T-cell (primary cell): ENCODE measurements around the gene ZNF234. TPM values are rescaled to one million over a fixed set of nuclear protein-coding genes. Genes with fewer than 3 reads are reported as not detected.

Source experiments
- ATAC-seq, 4 experiments: fragments of 200-7000 bp in 3 of 4; fragments of 150-1000 bp in 1 of 4; cut with Tn5 transposase; replicated peaks in 1 of 4; 1 replicate in 3 of 4; 2 replicates in 1 of 4; pipeline ENCODE4 v1.10.0; 2021; ENCODE audit warnings: moderate library complexity in 3 of 4, mild to moderate bottlenecking in 2 of 4, moderate number of reproducible peaks in 1 of 4
- CTCF ChIA-PET, 2 donors: fragments of 300-600 bp; sonication (Branson Sonifier 250); formaldehyde crosslinking; loops; one replicate each; lab custom pipeline; 2022; ENCODE audit warnings: antibody characterized with exemption in 2 of 2; lab: Charles Lee
- POLR2A ChIA-PET, 2 donors: fragments of 300-600 bp; sonication (Branson Sonifier 250); formaldehyde crosslinking; loops; one replicate each; lab custom pipeline; 2022; ENCODE audit warnings: antibody characterized with exemption in 2 of 2; lab: Charles Lee
- DNase-seq, 35 experiments: peaks; one replicate each; pipeline versions ENCODE4 v3.0.0 to v3.0.0-alpha.2; 2013 to 2023
- H3K27ac ChIP-seq: one replicate; pipeline ENCODE4 v1.5.1; 2013; ENCODE audit warnings: low read length
- H3K27me3 ChIP-seq, 2 experiments: replicated peaks in 1 of 2; 1 replicate in 1 of 2; 2 replicates in 1 of 2; pipeline versions ENCODE4 v1.6.1 to v1.7.0; 2013; ENCODE audit warnings: low read length in 1 of 2, mixed read lengths in 1 of 2; ENCODE audit not compliant: control insufficient read depth in 2 of 2, insufficient read depth in 2 of 2; ENCODE audit errors: extremely low read depth in 1 of 2
- H3K36me3 ChIP-seq, 2 donors: 1 replicate in 1 of 2; 2 replicates in 1 of 2; pipeline versions ENCODE4 v1.6.1 to v1.7.0; 2013; ENCODE audit warnings: low read length in 1 of 2; ENCODE audit not compliant: control insufficient read depth in 2 of 2, insufficient read depth in 1 of 2; ENCODE audit errors: extremely low read depth in 1 of 2
- H3K4me1 ChIP-seq, 2 experiments: 1 replicate in 1 of 2; 2 replicates in 1 of 2; pipeline versions ENCODE4 v1.6.1 to v1.7.0; 2013; ENCODE audit warnings: low read length in 2 of 2, mixed read lengths in 1 of 2; ENCODE audit not compliant: insufficient read depth in 2 of 2, control insufficient read depth in 1 of 2; ENCODE audit errors: extremely low read depth in 1 of 2
- H3K4me3 ChIP-seq, 2 donors: 1 replicate in 1 of 2; 2 replicates in 1 of 2; pipeline versions ENCODE4 v1.5.1 to v1.7.0; 2013; ENCODE audit warnings: mild to moderate bottlenecking in 2 of 2, low read length in 1 of 2, moderate library complexity in 1 of 2; ENCODE audit not compliant: control insufficient read depth in 1 of 2; ENCODE audit errors: extremely low read depth in 1 of 2
- H3K9me3 ChIP-seq: 2 replicates; pipeline ENCODE4 v1.7.0; 2013
- H3K27ac Mint-ChIP-seq, 2 donors: one replicate each; pipeline ENCODE4 v1.8.0; 2020 to 2021; ENCODE audit warnings: mild to moderate bottlenecking in 2 of 2, mixed read lengths in 2 of 2
- H3K27me3 Mint-ChIP-seq, 2 donors: one replicate each; pipeline ENCODE4 v1.8.0; 2021 to 2022; ENCODE audit warnings: mixed read lengths in 2 of 2
- H3K36me3 Mint-ChIP-seq: one replicate; pipeline ENCODE4 v1.8.0; 2021; ENCODE audit warnings: mixed read lengths
- H3K4me1 Mint-ChIP-seq, 3 donors: one replicate each; pipeline ENCODE4 v1.8.0; 2020 to 2022; ENCODE audit warnings: mixed read lengths in 3 of 3, mild to moderate bottlenecking in 1 of 3
- H3K4me3 Mint-ChIP-seq, 3 donors: one replicate each; pipeline ENCODE4 v1.8.0; 2020 to 2022; ENCODE audit warnings: mild to moderate bottlenecking in 3 of 3, mixed read lengths in 3 of 3, moderate library complexity in 3 of 3
- H3K9me3 Mint-ChIP-seq, 3 donors: one replicate each; pipeline ENCODE4 v1.8.0; 2020 to 2022; ENCODE audit warnings: mixed read lengths in 3 of 3
- WGBS: methylation state at CpG from one replicate; pipeline ENCODE4 v1.1.5; 2013; ENCODE audit warnings: missing lambda C conversion rate; ENCODE audit not compliant: insufficient coverage; 5-methylcytosine and 5-hydroxymethylcytosine counted together
- total RNA-seq, 35 experiments: library from RNA in 6 of 35; stranded (reverse) in 6 of 35; fragments of 120-200 nt in 1 of 35; gene quantifications; one replicate each; pipeline versions ENCODE4 v1.2.1 to v1.2.4 and lab custom pipeline; 2013 to 2026

ZNF234 gene
- total RNA-seq, 5 donors from 2014 or later (not counting 1 experiment from before 2014, with no cell fraction given): 3.3 to 21.5 (median 18.6) TPM

- peak overlapping the region; percentile 88 to 92 for H3K27ac Mint-ChIP-seq
- Histone ChIP-seq H3K27ac (peak overlapping the region; percentile 59), H3K4me1 (peaks cover 3 to 11% of the 10 kb centered on the region in 2 experiments), H3K36me3 (no peaks in the 10 kb centered on the region), H3K9me3 (peaks cover 4% of the 10 kb centered on the region), H3K27me3 (peaks cover 0 to 7% of the 10 kb centered on the region in 2 experiments), H3K4me3 (peak overlapping the region; percentile 61 to 94)
- DNase-seq: peak; percentile 32 to 86 (median 64)
- peak overlapping the region; percentile 86 to 92 (median 87) for H3K4me3 Mint-ChIP-seq
- peaks cover 8 to 20% (median 18%) of the 10 kb centered on the region in 3 donors for H3K9me3 Mint-ChIP-seq
- ChIA-PET CTCF (no interaction called here), POLR2A (interaction anchor here in 1 of 2 donors (0.6 to 0.7 kb wide), 2 partner anchors 11 to 31 kb away, joined by 3 to 4 read pairs; no protein-coding TSS in a partner anchor)
- peaks cover 5 to 15% of the 10 kb centered on the region in 2 donors for H3K27me3 Mint-ChIP-seq
- peaks cover 10 to 13% (median 11%) of the 10 kb centered on the region in 3 donors for H3K4me1 Mint-ChIP-seq
- 0% methylated on average over 19 of the region's 26 CpGs for WGBS
- H3K36me3 Mint-ChIP-seq: peaks cover 15% of the 10 kb centered on the region
- ATAC-seq: peak; percentile 92 to 97 (median 96)
Observed at GRCh38 chr19:44207126-44207803, 65.9 kb downstream of the ZNF234 start.

Other genes starting within 250 kb of the ZNF234 start
- 10 to 100 TPM; 12.7 to 22.2 (median 19.2) TPM for gene ZNF45, start 206.3 kb upstream of the ZNF234 start, total RNA-seq
- gene ZNF221, start 190.3 kb upstream of the ZNF234 start, total RNA-seq: 1 to 10 TPM in 4 of 5 donors, under 1 TPM in 1; 0.77 to 3.0 (median 1.6) TPM
- gene ZNF155, start 157.4 kb upstream of the ZNF234 start, total RNA-seq: 10 to 100 TPM in 3 of 5 donors, 1 to 10 TPM in 2; 4.6 to 12.4 (median 11.3) TPM
- 1 to 10 TPM; 2.7 to 9.5 (median 8.1) TPM for gene ZNF230, start 138.6 kb upstream of the ZNF234 start, total RNA-seq
- 1 to 10 TPM; 3.6 to 7.4 (median 5.0) TPM for gene ZNF222, start 116.2 kb upstream of the ZNF234 start, total RNA-seq
- 1 to 10 TPM; 2.5 to 6.8 (median 5.9) TPM for gene ZNF223, start 89.5 kb upstream of the ZNF234 start, total RNA-seq
- gene ZNF284, start 69.4 kb upstream of the ZNF234 start, total RNA-seq: 1 to 10 TPM; 2.6 to 5.9 (median 4.9) TPM
- 10 to 100 TPM; 42.2 to 72.3 (median 71.2) TPM for gene ZNF224, start 47.2 kb upstream of the ZNF234 start, total RNA-seq
- gene ZNF225, start 28.2 kb upstream of the ZNF234 start, total RNA-seq: 10 to 100 TPM in 1 of 5 donors, 1 to 10 TPM in 4; 1.6 to 10.6 (median 9.8) TPM
- 10 to 100 TPM; 12.3 to 42.0 (median 38.0) TPM for gene ZNF226, start 23.5 kb downstream of the ZNF234 start, total RNA-seq
- 10 to 100 TPM; 17.6 to 45.5 (median 43.9) TPM for gene ZNF227, start 71.0 kb downstream of the ZNF234 start, total RNA-seq
- 1 to 10 TPM in 1 of 5 donors, under 1 TPM in 4; 0.16 to 1.2 (median 0.25) TPM for gene ZNF233, start 118.3 kb downstream of the ZNF234 start, total RNA-seq
- 10 to 100 TPM in 3 of 5 donors, 1 to 10 TPM in 2; 5.9 to 14.2 (median 11.4) TPM for gene ZNF235, start 163.5 kb downstream of the ZNF234 start, total RNA-seq
- under 1 TPM in 3 of 5 donors, not detected in 2; 0.12 to 0.51 (median 0.33) TPM for gene ZNF112, start 215.1 kb downstream of the ZNF234 start, total RNA-seq